Measurements from ENCODE around the gene DDX4. TPM values are rescaled to one million over a fixed set of nuclear protein-coding genes. Genes with fewer than 3 reads are reported as not detected.
"Not testable (repeated sequence)": the region's sequence is repeated elsewhere in the genome, so short reads cannot be mapped to it uniquely, and the experiment has no call there.

DDX4 gene
- total RNA-seq: under 1 TPM; 0.50 to 0.83 TPM

- Mint-ChIP-seq H3K27me3 (no peaks in the 10 kb centered on the region), H3K9me3 (no peaks in the 10 kb centered on the region), H3K4me3 (no peak within 1 kb of the TSS), H3K36me3 (ENCODE audit: low read depth) (no peaks in the 10 kb centered on the region), H3K27ac (no peak within 1 kb of the TSS), H3K4me1 (no peaks in the 10 kb centered on the region)
- CTCF ChIA-PET: no interaction called here
- DNase-seq: no peak
- POLR2A ChIA-PET: no interaction called here
These were observed at the start of gene DDX4 for GRCh38 chr5:55737793-55738192. Gene DDX4 (plus strand): TSS chr5:55738061. CDS start chr5:55738964, 903 bp downstream.

GRCh38 chr5:55691265-55692105, 46.4 kb upstream of the DDX4 start:
- Mint-ChIP-seq H3K36me3 (ENCODE audit: low read depth) (peaks cover 7% of the 10 kb centered on the region), H3K27me3 (no peaks in the 10 kb centered on the region), H3K4me3 (no peak overlapping the region), H3K9me3 (no peaks in the 10 kb centered on the region), H3K27ac (no peak overlapping the region), H3K4me1 (peaks cover 2% of the 10 kb centered on the region)
- no peak for DNase-seq
- POLR2A ChIA-PET: interaction anchor here (0.7 kb wide), 1 partner anchor 21 kb away, joined by 3 read pairs; no protein-coding TSS in a partner anchor
- CTCF ChIA-PET: interaction anchor here (0.6 to 3.2 kb wide), 18 partner anchors 9 to 520 kb away, joined by 3 to 18 read pairs (median 4); partner anchors contain the start of genes DHX29 and MTREX

GRCh38 chr5:55692106-55692417, 45.8 kb upstream of the DDX4 start:
- CTCF ChIA-PET: interaction anchor here (0.8 to 3.2 kb wide), 16 partner anchors 9 to 520 kb away, joined by 3 to 18 read pairs (median 4); partner anchors contain the start of genes DHX29 and MTREX
- Mint-ChIP-seq H3K27me3 (no peaks in the 10 kb centered on the region), H3K9me3 (no peaks in the 10 kb centered on the region), H3K4me1 (peaks cover 2% of the 10 kb centered on the region), H3K4me3 (no peak overlapping the region), H3K27ac (no peak overlapping the region), H3K36me3 (ENCODE audit: low read depth) (peaks cover 8% of the 10 kb centered on the region)
- POLR2A ChIA-PET: interaction anchor here (0.7 kb wide), 1 partner anchor 21 kb away, joined by 3 read pairs; no protein-coding TSS in a partner anchor
- no peak for DNase-seq

- Mint-ChIP-seq H3K27me3 (no peaks in the 10 kb centered on the region), H3K4me3 (no peak overlapping the region)
These were observed 45.4 kb upstream of the DDX4 start for GRCh38 chr5:55692509-55692908.

GRCh38 chr5:55694152-55694830, 43.6 kb upstream of the DDX4 start:
- no peak for DNase-seq
- peaks cover 6% of the 10 kb centered on the region for H3K4me1 Mint-ChIP-seq
- H3K4me3 Mint-ChIP-seq: no peak overlapping the region
- no peaks in the 10 kb centered on the region for H3K27me3 Mint-ChIP-seq
- H3K9me3 Mint-ChIP-seq: no peaks in the 10 kb centered on the region
- ChIA-PET POLR2A (no interaction called here), CTCF (interaction anchor here (3.2 kb wide), 1 partner anchor 351 kb away, joined by 18 read pairs; no protein-coding TSS in a partner anchor)
- H3K36me3 Mint-ChIP-seq (ENCODE audit: low read depth): peaks cover 15% of the 10 kb centered on the region
- no peak overlapping the region for H3K27ac Mint-ChIP-seq

More at GRCh38 chr5:55692509-55692908, 45.4 kb upstream of the DDX4 start:
- Mint-ChIP-seq H3K9me3 (no peaks in the 10 kb centered on the region), H3K4me1 (peaks cover 2% of the 10 kb centered on the region), H3K27ac (no peak overlapping the region), H3K36me3 (ENCODE audit: low read depth) (peaks cover 12% of the 10 kb centered on the region)
- ChIA-PET POLR2A (interaction anchor here (0.7 kb wide), 1 partner anchor 20 kb away, joined by 3 read pairs; no protein-coding TSS in a partner anchor), CTCF (interaction anchor here (0.6 to 3.2 kb wide), 18 partner anchors 8 to 521 kb away, joined by 3 to 18 read pairs (median 4); partner anchors contain the start of genes DHX29 and MTREX)
- no peak for DNase-seq

GRCh38 chr5:55696704-55697103, 41.2 kb upstream of the DDX4 start:
- H3K9me3 Mint-ChIP-seq, POLR2A ChIA-PET, DNase-seq, H3K4me3 Mint-ChIP-seq, H3K27ac Mint-ChIP-seq, CTCF ChIA-PET, H3K27me3 Mint-ChIP-seq: not testable (repeated sequence)
- peaks cover 15% of the 10 kb centered on the region for H3K4me1 Mint-ChIP-seq
- peaks cover 19% of the 10 kb centered on the region for H3K36me3 Mint-ChIP-seq (ENCODE audit: low read depth)

GRCh38 chr5:55699041-55699688, 38.7 kb upstream of the DDX4 start:
- Mint-ChIP-seq H3K9me3 (no peaks in the 10 kb centered on the region), H3K27ac (no peak overlapping the region), H3K27me3 (no peaks in the 10 kb centered on the region), H3K4me1 (peaks cover 16% of the 10 kb centered on the region), H3K4me3 (no peak overlapping the region), H3K36me3 (ENCODE audit: low read depth) (peaks cover 29% of the 10 kb centered on the region)
- ChIA-PET POLR2A (no interaction called here), CTCF (interaction anchor here (0.9 kb wide), 1 partner anchor 473 kb away, joined by 3 read pairs; no protein-coding TSS in a partner anchor)
- DNase-seq: no peak

GRCh38 chr5:55700745-55701144, 37.1 kb upstream of the DDX4 start:
- DNase-seq: no peak
- Mint-ChIP-seq H3K9me3 (no peaks in the 10 kb centered on the region), H3K27ac (no peak overlapping the region), H3K4me3 (no peak overlapping the region), H3K36me3 (ENCODE audit: low read depth) (peaks cover 25% of the 10 kb centered on the region), H3K27me3 (no peaks in the 10 kb centered on the region), H3K4me1 (peaks cover 16% of the 10 kb centered on the region)
- ChIA-PET POLR2A (interaction anchor here (1.3 kb wide), 1 partner anchor 393 kb away, joined by 3 read pairs; the partner anchor contains the start of genes DHX29 and MTREX), CTCF (interaction anchor here (0.9 to 1.1 kb wide), 2 partner anchors 9 to 11 kb away, joined by 3 read pairs; no protein-coding TSS in a partner anchor)

- no peak overlapping the region for H3K27ac Mint-ChIP-seq
- H3K9me3 Mint-ChIP-seq: no peaks in the 10 kb centered on the region
- peaks cover 25% of the 10 kb centered on the region for H3K36me3 Mint-ChIP-seq (ENCODE audit: low read depth)
- no peaks in the 10 kb centered on the region for H3K27me3 Mint-ChIP-seq
- DNase-seq: no peak
- no peak overlapping the region for H3K4me3 Mint-ChIP-seq
- ChIA-PET CTCF (interaction anchor here (0.6 to 1.1 kb wide), 4 partner anchors 9 to 10 kb away, joined by 3 read pairs; no protein-coding TSS in a partner anchor), POLR2A (interaction anchor here (1.3 kb wide), 1 partner anchor 394 kb away, joined by 3 read pairs; the partner anchor contains the start of genes DHX29 and MTREX)
- peaks cover 16% of the 10 kb centered on the region for H3K4me1 Mint-ChIP-seq
These were observed 36.3 kb upstream of the DDX4 start for GRCh38 chr5:55701462-55702103.

- ChIA-PET POLR2A (no interaction called here), CTCF (no interaction called here)
- Mint-ChIP-seq H3K4me3 (no peak overlapping the region), H3K27me3 (no peaks in the 10 kb centered on the region), H3K27ac (no peak overlapping the region), H3K36me3 (ENCODE audit: low read depth) (peaks cover 18% of the 10 kb centered on the region), H3K4me1 (peaks cover 17% of the 10 kb centered on the region), H3K9me3 (no peaks in the 10 kb centered on the region)
- no peak for DNase-seq
These were observed 35.1 kb upstream of the DDX4 start for GRCh38 chr5:55702598-55703345.

- DNase-seq: no peak
- Mint-ChIP-seq H3K4me1 (peaks cover 23% of the 10 kb centered on the region), H3K27ac (no peak overlapping the region), H3K9me3 (no peaks in the 10 kb centered on the region), H3K36me3 (ENCODE audit: low read depth) (peaks cover 26% of the 10 kb centered on the region), H3K4me3 (no peak overlapping the region), H3K27me3 (no peaks in the 10 kb centered on the region)
- CTCF ChIA-PET: no interaction called here
- POLR2A ChIA-PET: interaction anchor here (0.7 kb wide), 1 partner anchor 398 kb away, joined by 4 read pairs; the partner anchor contains the start of genes DHX29 and MTREX
These were observed 31.6 kb upstream of the DDX4 start for GRCh38 chr5:55706230-55706629.

GRCh38 chr5:55708732-55709131, 29.1 kb upstream of the DDX4 start:
- Mint-ChIP-seq H3K36me3 (ENCODE audit: low read depth) (peaks cover 15% of the 10 kb centered on the region), H3K27me3 (no peaks in the 10 kb centered on the region), H3K27ac (no peak overlapping the region), H3K4me1 (peaks cover 31% of the 10 kb centered on the region), H3K9me3 (no peaks in the 10 kb centered on the region), H3K4me3 (no peak overlapping the region)
- ChIA-PET CTCF (no interaction called here), POLR2A (no interaction called here)
- no peak for DNase-seq

Data from activated CD4-positive, alpha-beta memory T cell treated with anti-CD3 and anti-CD28 coated beads, Interleukin-2, amount 10 ng/mL, durations not matched to agents 7 days and 5 days (primary cell).